NOMO-1 treated with dmso at 0.1 percent for 144 hours (cell line): ENCODE measurements around the gene NADSYN1.

Experiments used
- DNase-seq: peaks from one replicate; lab custom pipeline; 2025; ENCODE audit not compliant: unreplicated experiment; lab: John Stamatoyannopoulos, UW

The NADSYN1 gene

DNA sequence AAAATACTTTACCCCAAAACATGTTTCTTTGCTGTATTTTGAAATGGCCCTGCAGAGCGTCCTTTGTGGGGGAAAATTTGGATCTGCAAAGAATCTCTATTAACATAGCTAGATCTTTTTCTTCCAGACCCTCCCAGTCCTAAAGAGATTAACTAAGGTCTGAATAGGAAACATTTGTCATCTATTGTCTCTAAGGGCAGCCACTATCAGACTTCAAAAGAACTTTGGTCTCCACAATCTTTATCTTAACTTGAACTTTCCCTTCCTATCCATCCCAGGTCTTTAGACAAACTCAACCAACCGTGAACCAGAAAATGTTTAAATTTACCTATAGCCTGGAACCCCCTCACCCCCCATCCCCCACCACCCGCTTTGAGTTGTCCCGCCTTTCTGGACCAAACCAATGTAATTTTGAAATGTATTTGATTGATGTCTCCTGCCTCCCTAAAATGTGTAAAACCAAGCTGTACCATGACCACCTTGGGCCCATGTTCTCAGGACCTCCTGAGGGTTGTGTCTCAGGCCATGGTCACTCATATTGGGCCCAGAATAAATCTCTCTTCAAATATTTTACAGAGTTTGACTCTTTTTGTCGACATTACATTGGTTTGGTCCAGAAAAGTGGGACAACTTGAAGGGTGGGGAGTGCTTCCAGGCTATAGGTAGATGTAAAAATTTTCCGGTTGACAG is 91.7 kb downstream of the NADSYN1 start:
- no peak for DNase-seq

DNA sequence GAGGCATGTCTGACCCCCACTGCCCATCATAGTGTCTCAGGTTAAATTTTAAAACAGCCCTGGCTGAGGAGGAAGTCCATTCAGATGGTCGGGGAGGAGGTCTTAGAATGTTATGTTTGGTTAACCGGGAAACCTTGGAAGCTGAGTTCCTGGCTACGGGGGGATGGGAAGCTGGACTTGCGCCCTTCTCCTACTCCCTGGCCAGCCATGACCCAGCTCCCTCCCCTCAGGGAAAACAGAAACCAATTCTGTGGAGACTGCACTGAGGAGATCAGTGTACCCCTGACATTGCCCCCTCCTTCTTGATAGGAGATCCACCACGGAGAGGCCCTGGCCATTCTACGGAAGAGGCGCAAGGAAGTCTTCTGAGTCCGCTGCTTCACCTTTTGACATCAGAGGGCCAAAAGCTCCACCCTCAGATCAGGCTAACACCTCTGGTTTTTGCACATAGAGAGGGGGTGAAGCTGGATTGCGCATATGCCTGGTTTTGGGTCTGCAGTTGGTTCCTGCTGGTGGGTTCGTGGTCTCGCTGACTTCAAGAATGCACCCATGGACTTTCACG is 92.5 kb downstream of the NADSYN1 start:
- DNase-seq, result no peak

DNA sequence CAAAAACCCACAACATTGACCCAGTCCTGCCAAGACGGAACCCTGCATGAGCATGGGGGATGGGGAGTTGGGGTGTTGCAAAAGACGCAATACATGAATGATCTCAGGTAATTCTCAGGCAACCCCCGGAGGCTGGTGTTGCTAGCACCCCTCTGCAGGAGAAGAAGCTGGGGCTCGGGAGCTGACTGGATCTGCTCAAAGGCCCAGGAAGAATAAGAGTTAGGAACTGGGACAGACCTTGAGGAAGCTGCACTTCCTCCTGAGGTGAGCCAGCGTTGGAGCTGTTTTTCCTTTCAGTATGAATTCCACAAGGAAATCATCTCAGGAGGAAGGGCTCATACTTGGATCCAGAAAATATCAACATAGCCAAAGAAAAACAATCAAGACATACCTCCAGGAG is 95.1 kb downstream of the NADSYN1 start, which contains the start of gene KRTAP5-9:
TSS of gene KRTAP5-9 (plus strand) at position 301 of the 400 bp plus-strand sequence. CDS start 238 bp downstream, outside the sequence.
- DNase-seq, result no peak

DNA sequence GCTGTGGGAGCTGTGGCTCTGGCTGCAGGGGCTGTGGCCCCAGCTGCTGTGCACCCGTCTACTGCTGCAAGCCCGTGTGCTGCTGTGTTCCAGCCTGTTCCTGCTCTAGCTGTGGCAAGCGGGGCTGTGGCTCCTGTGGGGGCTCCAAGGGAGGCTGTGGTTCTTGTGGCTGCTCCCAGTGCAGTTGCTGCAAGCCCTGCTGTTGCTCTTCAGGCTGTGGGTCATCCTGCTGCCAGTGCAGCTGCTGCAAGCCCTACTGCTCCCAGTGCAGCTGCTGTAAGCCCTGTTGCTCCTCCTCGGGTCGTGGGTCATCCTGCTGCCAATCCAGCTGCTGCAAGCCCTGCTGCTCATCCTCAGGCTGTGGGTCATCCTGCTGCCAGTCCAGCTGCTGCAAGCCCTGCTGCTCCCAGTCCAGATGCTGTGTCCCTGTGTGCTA is 95.7 kb downstream of the NADSYN1 start:
- no peak for DNase-seq
